Ascending aorta (tissue), 2 donors: Measurements from ENCODE around the gene TRAPPC10. TPM values are rescaled to one million over a fixed set of nuclear protein-coding genes. Genes with fewer than 3 reads are reported as not detected.

Experiments used
- DNase-seq, 2 donors: peaks; one replicate each; pipeline ENCODE4 v3.0.0-alpha.2; 2019; ENCODE audit warnings: low spot score in 2 of 2
- H3K27ac ChIP-seq, 2 donors: fragments of 200-600 bp; sonication (generic); one replicate each; pipeline ENCODE4 v1.5.1; 2016 to 2017; ENCODE audit warnings: mild to moderate bottlenecking in 1 of 2
- H3K27me3 ChIP-seq: fragments of 200-600 bp; sonication (generic); one replicate; pipeline ENCODE4 v1.5.1; 2017
- H3K36me3 ChIP-seq, 2 donors: fragments of 200-600 bp; sonication (generic); one replicate each; pipeline ENCODE4 v1.5.1; 2016
- H3K4me1 ChIP-seq, 2 donors: fragments of 200-600 bp; sonication (generic); one replicate each; pipeline ENCODE4 v1.5.1; 2016 to 2017; ENCODE audit warnings: mild to moderate bottlenecking in 1 of 2
- H3K4me3 ChIP-seq, 2 donors: fragments of 200-600 bp; sonication (generic); one replicate each; pipeline ENCODE4 v1.5.1; 2016 to 2017; ENCODE audit warnings: mild to moderate bottlenecking in 1 of 2
- H3K9me3 ChIP-seq, 2 donors: fragments of 200-600 bp; sonication (generic); one replicate each; pipeline ENCODE4 v1.5.1; 2016
- CTCF ChIP-seq, 3 experiments: fragments of 200-600 bp in 2 of 3; fragments of 450-650 bp in 1 of 3; sonication (generic) in 2 of 3; IDR thresholded peaks; one replicate each; pipeline ENCODE4 v1.5.1; 2016 to 2019; ENCODE audit warnings: antibody characterized with exemption in 3 of 3, mild to moderate bottlenecking in 1 of 3, moderate library complexity in 1 of 3
- intact Hi-C: fragments of 100-400 bp; cut with DNase I; formaldehyde crosslinking; loops from one replicate; pipeline ENCODE4 v1.15.1; 2023
- total RNA-seq: library from RNA; depleted of rRNA; stranded (reverse); fragments of >200 nt; gene quantifications from one replicate; pipeline ENCODE4 v1.1.0, GENCODE V29; 2016

The TRAPPC10 gene
- total RNA-seq, 1 donor from 2014 or later: 7.9 TPM

- DNase-seq: no peak
- no peak overlapping the region for H3K4me3 ChIP-seq
- intact Hi-C loops: loop anchor here (10.0 kb wide), 1 partner anchor 235 kb away; the partner anchor contains the start of gene RRP1
- no peaks in the 10 kb centered on the region for H3K9me3 ChIP-seq
- peaks cover 0 to 6% of the 10 kb centered on the region in 2 donors for H3K4me1 ChIP-seq
- TF ChIP-seq CTCF (IDR thresholded peaks at IDR 0.05): no peak
- no peaks in the 10 kb centered on the region for H3K27me3 ChIP-seq
- H3K27ac ChIP-seq: no peak overlapping the region
- no peaks in the 10 kb centered on the region for H3K36me3 ChIP-seq
These were observed 7.5 kb downstream of the TRAPPC10 start for GRCh38 chr21:44019568-44019958.

GRCh38 chr21:44020551-44020950 is 8.4 kb downstream of the TRAPPC10 start:
- no peak overlapping the region for H3K27ac ChIP-seq
- peaks cover 2 to 7% of the 10 kb centered on the region in 2 donors for H3K4me1 ChIP-seq
- no peaks in the 10 kb centered on the region for H3K27me3 ChIP-seq
- H3K9me3 ChIP-seq: no peaks in the 10 kb centered on the region
- intact Hi-C loops: no loop called here
- DNase-seq: no peak
- no peak overlapping the region for H3K4me3 ChIP-seq
- no peaks in the 10 kb centered on the region for H3K36me3 ChIP-seq
- no peak for TF ChIP-seq CTCF (IDR thresholded peaks at IDR 0.05)

- no peak for TF ChIP-seq CTCF (IDR thresholded peaks at IDR 0.05)
- Histone ChIP-seq H3K36me3 (no peaks in the 10 kb centered on the region), H3K9me3 (no peaks in the 10 kb centered on the region), H3K4me3 (no peak overlapping the region), H3K27ac (no peak overlapping the region), H3K4me1 (peaks cover 2 to 7% of the 10 kb centered on the region in 2 donors), H3K27me3 (no peaks in the 10 kb centered on the region)
- intact Hi-C loops: no loop called here
- no peak for DNase-seq
These were observed 9.0 kb downstream of the TRAPPC10 start for GRCh38 chr21:44021064-44021463.

- no peak overlapping the region for H3K4me3 ChIP-seq
- intact Hi-C loops: no loop called here
- peaks cover 2 to 7% of the 10 kb centered on the region in 2 donors for H3K4me1 ChIP-seq
- H3K27me3 ChIP-seq: no peaks in the 10 kb centered on the region
- no peak for TF ChIP-seq CTCF (IDR thresholded peaks at IDR 0.05)
- no peak for DNase-seq
- no peak overlapping the region for H3K27ac ChIP-seq
- H3K9me3 ChIP-seq: no peaks in the 10 kb centered on the region
- H3K36me3 ChIP-seq: no peaks in the 10 kb centered on the region
These were observed 12.1 kb downstream of the TRAPPC10 start for GRCh38 chr21:44024257-44024656.

- Histone ChIP-seq H3K9me3 (no peaks in the 10 kb centered on the region), H3K27me3 (no peaks in the 10 kb centered on the region), H3K4me1 (peaks cover 2 to 7% of the 10 kb centered on the region in 2 donors), H3K36me3 (no peaks in the 10 kb centered on the region), H3K27ac (peak overlapping the region; percentile 12 to 21), H3K4me3 (no peak overlapping the region)
- intact Hi-C loops: no loop called here
- peak in 1 of 2 donors; percentile 71 for DNase-seq
- TF ChIP-seq CTCF (IDR thresholded peaks at IDR 0.05): no peak
These were observed 12.8 kb downstream of the TRAPPC10 start for GRCh38 chr21:44024887-44025353.
